ENCODE results near the gene MAP2. TPM values are rescaled to one million over a fixed set of nuclear protein-coding genes. Genes with fewer than 3 reads are reported as not detected.
A peak's percentile ranks its signal among the peaks of the same experiment; 100 is the strongest.

Gene MAP2
- total and polyA plus RNA-seq, 2 of the 13 experiments (the other 11 are each of a cell fraction or from before 2014, with no cell fraction given), result 0.08 TPM; not detected in 1

GRCh38 chr2:209771474-209772289 is 347.8 kb downstream of the MAP2 start, which contains the start of gene UNC80 (continued):
- TF ChIP-seq ZNF780A (CRISPR knock-in tag; IDR thresholded peaks at IDR 0.05) (peak; percentile 91), FOSL2 (CRISPR knock-in tag; IDR thresholded peaks at IDR 0.05) (peak; percentile 65), RAD51 (IDR thresholded peaks at IDR 0.05; ENCODE audit: borderline replicate concordance) (no peak), MED8 (CRISPR knock-in tag; IDR thresholded peaks at IDR 0.05; ENCODE audit: insufficient replicate concordance) (peak; percentile 42), PAXIP1 (CRISPR knock-in tag; conservative IDR thresholded peaks at IDR 0.05) (peak; percentile 27; the same call in 1 of the 2 replicates), ZNF224 (CRISPR knock-in tag; IDR thresholded peaks at IDR 0.05) (no peak), ZNF343 (CRISPR knock-in tag; IDR thresholded peaks at IDR 0.05) (peak; percentile 96), ATRX (CRISPR knock-in tag; IDR thresholded peaks at IDR 0.05; ENCODE audit: borderline replicate concordance) (0 out of 2 replicates have a peak, but pooled peaks have one; percentile 75), YEATS2 (CRISPR knock-in tag; IDR thresholded peaks at IDR 0.05; ENCODE audit: borderline replicate concordance) (peak; percentile 71; the same call in 1 of the 2 replicates), CTCF (CRISPR knock-in tag; IDR thresholded peaks at IDR 0.05) (no peak), ZNF564 (CRISPR knock-in tag; IDR thresholded peaks at IDR 0.05) (peak; percentile 98), NFYB (CRISPR knock-in tag; IDR thresholded peaks at IDR 0.05) (peak; percentile 49), MEIS1 (CRISPR knock-in tag; IDR thresholded peaks at IDR 0.05; ENCODE audit: borderline replicate concordance) (peak; percentile 91), SP2 (CRISPR knock-in tag; IDR thresholded peaks at IDR 0.05) (peak; percentile 53; the same call in 1 of the 2 replicates), ZNF543 (CRISPR knock-in tag; IDR thresholded peaks at IDR 0.05) (peak; percentile 91), ATF4 (CRISPR knock-in tag; IDR thresholded peaks at IDR 0.05) (peak in 1 of 2 experiments; percentile 76; a peak in 2 of 4 replicates), NR1H2 (CRISPR knock-in tag; IDR thresholded peaks at IDR 0.05; ENCODE audit: borderline replicate concordance, low read depth) (peak; percentile 89; the same call in 1 of the 2 replicates), SP140L (CRISPR knock-in tag; IDR thresholded peaks at IDR 0.05; ENCODE audit: borderline replicate concordance) (peak; percentile 95; the same call in 1 of the 2 replicates), SMARCE1 (IDR thresholded peaks at IDR 0.05; ENCODE audit: borderline replicate concordance) (no peak), ZNF275 (CRISPR knock-in tag; IDR thresholded peaks at IDR 0.05; ENCODE audit: borderline replicate concordance) (peak; percentile 80; the same call in 1 of the 2 replicates)

Data from HepG2 (cell line).